ENCODE data around the gene IRF1. TPM values are rescaled to one million over a fixed set of nuclear protein-coding genes. Genes with fewer than 3 reads are reported as not detected.

Gene IRF1
- total and polyA plus RNA-seq, 7 experiments from 2014 or later, result 118 to 632 (median 174) TPM

GRCh38 chr5:132460846-132461568 lies 29.6 kb downstream of the IRF1 start:
- H3K27me3 ChIP-seq (ENCODE audit: control insufficient read depth in 2 of 2, insufficient read depth in 2 of 2, low read length in 2 of 2), result no peaks in the 10 kb centered on the region
- DNase-seq (no peak), ATAC-seq (no peak)
- POLR2A ChIA-PET, result interaction anchor here (2.2 to 8.5 kb wide), 3 partner anchors 11 to 34 kb away, joined by 16 to 226 read pairs (median 182); partner anchors contain the start of gene IRF1
- Mint-ChIP-seq H3K4me1 (peaks cover 76 to 97% (median 93%) of the 10 kb centered on the region in 7 donors), H3K36me3 (peaks cover 5 to 54% (median 14%) of the 10 kb centered on the region in 5 donors), H3K4me3 (peak overlapping the region in 7 of 10 donors; percentile 27 to 73 (median 51)), H3K27me3 (no peaks in the 10 kb centered on the region), H3K27ac (peak overlapping the region; percentile 8 to 99 (median 79)), H3K9me3 (peaks cover 0 to 3% (median 0%) of the 10 kb centered on the region in 11 donors)
- intact Hi-C loops (cut with micrococcal nuclease), result no loop called here
- H3K4me1 ChIP-seq (ENCODE audit: control insufficient read depth in 2 of 2, insufficient read depth in 2 of 2, low read length in 2 of 2), result peaks cover 80 to 97% of the 10 kb centered on the region in 2 donors
- CTCF ChIA-PET, result interaction anchor here (5.8 kb wide), 1 partner anchor 29 kb away, joined by 30 read pairs; the partner anchor contains the start of gene IRF1
- no peaks in the 10 kb centered on the region for H3K9me3 ChIP-seq (ENCODE audit: control insufficient read depth in 2 of 3, low read length in 3 of 3)
- peaks cover 0 to 4% (median 0%) of the 10 kb centered on the region in 3 experiments for H3K36me3 ChIP-seq (ENCODE audit: control insufficient read depth in 2 of 3, insufficient read depth in 3 of 3, low read length in 3 of 3)
- H3K4me3 ChIP-seq (ENCODE audit: low read length), result no peak overlapping the region
- H3K27ac ChIP-seq (ENCODE audit: low read depth, low read length), result no peak overlapping the region

GRCh38 chr5:132459983-132460838 lies 30.4 kb downstream of the IRF1 start:
- peaks cover 5 to 55% (median 17%) of the 10 kb centered on the region in 5 donors for H3K36me3 Mint-ChIP-seq
- peak overlapping the region; percentile 4 for H3K4me3 ChIP-seq (ENCODE audit: low read length)
- intact Hi-C loops (cut with micrococcal nuclease), result no loop called here

GRCh38 chr5:132459031-132459982 lies 31.3 kb downstream of the IRF1 start:
- H3K36me3 ChIP-seq (ENCODE audit: control insufficient read depth in 2 of 3, insufficient read depth in 3 of 3, low read length in 3 of 3), result peaks cover 0 to 6% (median 0%) of the 10 kb centered on the region in 3 experiments
- peaks cover 79 to 97% of the 10 kb centered on the region in 2 donors for H3K4me1 ChIP-seq (ENCODE audit: control insufficient read depth in 2 of 2, insufficient read depth in 2 of 2, low read length in 2 of 2)
- Mint-ChIP-seq H3K27me3 (no peaks in the 10 kb centered on the region), H3K36me3 (peaks cover 5 to 55% (median 20%) of the 10 kb centered on the region in 5 donors), H3K9me3 (peaks cover 0 to 3% (median 0%) of the 10 kb centered on the region in 11 donors), H3K4me1 (peaks cover 76 to 97% (median 93%) of the 10 kb centered on the region in 7 donors), H3K4me3 (peak overlapping the region in 8 of 10 donors; percentile 24 to 85 (median 72)), H3K27ac (peak overlapping the region; percentile 79 to 100 (median 97))
- H3K9me3 ChIP-seq (ENCODE audit: control insufficient read depth in 2 of 3, low read length in 3 of 3), result no peaks in the 10 kb centered on the region
- CTCF ChIA-PET, result interaction anchor here (0.7 to 6.0 kb wide), 13 partner anchors 13 to 73 kb away, joined by 3 to 30 read pairs (median 4); partner anchors contain the start of gene IRF1
- intact Hi-C loops (cut with micrococcal nuclease), result no loop called here
- ATAC-seq (no peak), DNase-seq (no peak)
- peak overlapping the region; percentile 8 for H3K4me3 ChIP-seq (ENCODE audit: low read length)
- POLR2A ChIA-PET, result interaction anchor here (0.8 to 8.5 kb wide), 12 partner anchors 8 to 52 kb away, joined by 5 to 226 read pairs (median 24); partner anchors contain the start of gene IRF1
- no peaks in the 10 kb centered on the region for H3K27me3 ChIP-seq (ENCODE audit: control insufficient read depth in 2 of 2, insufficient read depth in 2 of 2, low read length in 2 of 2)
- peak overlapping the region; percentile 30 for H3K27ac ChIP-seq (ENCODE audit: low read depth, low read length)

More at GRCh38 chr5:132459983-132460838, 30.4 kb downstream of the IRF1 start:
- Histone ChIP-seq H3K4me1 (ENCODE audit: control insufficient read depth in 2 of 2, insufficient read depth in 2 of 2, low read length in 2 of 2) (peaks cover 80 to 97% of the 10 kb centered on the region in 2 donors), H3K36me3 (ENCODE audit: control insufficient read depth in 2 of 3, insufficient read depth in 3 of 3, low read length in 3 of 3) (peaks cover 0 to 4% (median 0%) of the 10 kb centered on the region in 3 experiments), H3K27me3 (ENCODE audit: control insufficient read depth in 2 of 2, insufficient read depth in 2 of 2, low read length in 2 of 2) (no peaks in the 10 kb centered on the region), H3K27ac (ENCODE audit: low read depth, low read length) (no peak overlapping the region), H3K9me3 (ENCODE audit: control insufficient read depth in 2 of 3, low read length in 3 of 3) (no peaks in the 10 kb centered on the region)
- ChIA-PET POLR2A (interaction anchor here (0.8 to 8.5 kb wide), 8 partner anchors 9 to 46 kb away, joined by 5 to 226 read pairs (median 83); partner anchors contain the start of gene IRF1), CTCF (interaction anchor here (0.7 to 5.8 kb wide), 11 partner anchors 12 to 73 kb away, joined by 3 to 30 read pairs (median 4); partner anchors contain the start of gene IRF1)
- H3K27ac Mint-ChIP-seq, result peak overlapping the region; percentile 63 to 99 (median 83)
- peaks cover 0 to 3% (median 0%) of the 10 kb centered on the region in 11 donors for H3K9me3 Mint-ChIP-seq
- no peaks in the 10 kb centered on the region for H3K27me3 Mint-ChIP-seq
- DNase-seq, result no peak
- H3K4me1 Mint-ChIP-seq, result peaks cover 79 to 97% (median 94%) of the 10 kb centered on the region in 7 donors
- peak overlapping the region in 9 of 10 donors; percentile 15 to 71 (median 48) for H3K4me3 Mint-ChIP-seq
- peak; percentile 40 for ATAC-seq

- CTCF ChIA-PET, result interaction anchor here (1.0 to 6.0 kb wide), 7 partner anchors 21 to 72 kb away, joined by 4 to 30 read pairs (median 7); partner anchors contain the start of gene IRF1
Observed at GRCh38 chr5:132458651-132459030, 31.9 kb downstream of the IRF1 start.

GRCh38 chr5:132458226-132458560 lies 32.4 kb downstream of the IRF1 start:
- H3K36me3 Mint-ChIP-seq, result peaks cover 10 to 56% (median 28%) of the 10 kb centered on the region in 5 donors

More at GRCh38 chr5:132458651-132459030, 31.9 kb downstream of the IRF1 start:
- ATAC-seq (no peak), DNase-seq (no peak)
- Histone ChIP-seq H3K27ac (ENCODE audit: low read depth, low read length) (peak overlapping the region; percentile 30), H3K4me3 (ENCODE audit: low read length) (peak overlapping the region; percentile 8), H3K4me1 (ENCODE audit: control insufficient read depth in 2 of 2, insufficient read depth in 2 of 2, low read length in 2 of 2) (peaks cover 79 to 97% of the 10 kb centered on the region in 2 donors), H3K36me3 (ENCODE audit: control insufficient read depth in 2 of 3, insufficient read depth in 3 of 3, low read length in 3 of 3) (peaks cover 0 to 11% (median 0%) of the 10 kb centered on the region in 3 experiments), H3K27me3 (ENCODE audit: control insufficient read depth in 2 of 2, insufficient read depth in 2 of 2, low read length in 2 of 2) (no peaks in the 10 kb centered on the region), H3K9me3 (ENCODE audit: control insufficient read depth in 2 of 3, low read length in 3 of 3) (no peaks in the 10 kb centered on the region)
- Mint-ChIP-seq H3K36me3 (peaks cover 7 to 56% (median 24%) of the 10 kb centered on the region in 5 donors), H3K27ac (peak overlapping the region; percentile 19 to 100 (median 99)), H3K27me3 (no peaks in the 10 kb centered on the region), H3K9me3 (peaks cover 0 to 3% (median 0%) of the 10 kb centered on the region in 11 donors), H3K4me1 (peaks cover 78 to 97% (median 93%) of the 10 kb centered on the region in 7 donors), H3K4me3 (peak overlapping the region in 7 of 10 donors; percentile 6 to 85 (median 78))
- intact Hi-C loops (cut with micrococcal nuclease), result no loop called here
- POLR2A ChIA-PET, result interaction anchor here (1.4 to 8.5 kb wide), 12 partner anchors 10 to 51 kb away, joined by 3 to 226 read pairs (median 24); partner anchors contain the start of gene IRF1

More at GRCh38 chr5:132458226-132458560, 32.4 kb downstream of the IRF1 start:
- peak overlapping the region; percentile 30 for H3K27ac ChIP-seq (ENCODE audit: low read depth, low read length)
- no peaks in the 10 kb centered on the region for H3K9me3 ChIP-seq (ENCODE audit: control insufficient read depth in 2 of 3, low read length in 3 of 3)
- ChIA-PET CTCF (interaction anchor here (1.0 to 6.0 kb wide), 7 partner anchors 8 to 71 kb away, joined by 4 to 30 read pairs (median 11); partner anchors contain the start of gene IRF1), POLR2A (interaction anchor here (0.5 to 8.5 kb wide), 14 partner anchors 11 to 1182 kb away, joined by 3 to 226 read pairs (median 12); partner anchors contain the start of gene IRF1)
- intact Hi-C loops (cut with micrococcal nuclease), result no loop called here
- no peaks in the 10 kb centered on the region for H3K27me3 Mint-ChIP-seq
- H3K4me1 ChIP-seq (ENCODE audit: control insufficient read depth in 2 of 2, insufficient read depth in 2 of 2, low read length in 2 of 2), result peaks cover 79 to 97% of the 10 kb centered on the region in 2 donors
- peaks cover 78 to 97% (median 93%) of the 10 kb centered on the region in 7 donors for H3K4me1 Mint-ChIP-seq
- peak overlapping the region; percentile 93 to 100 (median 99) for H3K27ac Mint-ChIP-seq
- H3K9me3 Mint-ChIP-seq, result peaks cover 0 to 3% (median 0%) of the 10 kb centered on the region in 11 donors
- H3K4me3 ChIP-seq (ENCODE audit: low read length), result no peak overlapping the region
- no peak for DNase-seq
- H3K4me3 Mint-ChIP-seq, result peak overlapping the region in 8 of 10 donors; percentile 22 to 85 (median 72)
- H3K27me3 ChIP-seq (ENCODE audit: control insufficient read depth in 2 of 2, insufficient read depth in 2 of 2, low read length in 2 of 2), result no peaks in the 10 kb centered on the region
- no peak for ATAC-seq
- H3K36me3 ChIP-seq (ENCODE audit: control insufficient read depth in 2 of 3, insufficient read depth in 3 of 3, low read length in 3 of 3), result peaks cover 0 to 14% (median 0%) of the 10 kb centered on the region in 3 experiments

Data from naive thymus-derived CD4-positive, alpha-beta T cell (primary cell).